Subcutaneous adipose tissue (tissue), 4 donors: ENCODE results near the gene TMEM200B. TPM values are rescaled to one million over a fixed set of nuclear protein-coding genes. Genes with fewer than 3 reads are reported as not detected.

ENCODE experiments used
- total RNA-seq, 4 donors: library from RNA; depleted of rRNA; stranded (reverse); fragments of >200 nt; gene quantifications; one replicate each; pipeline ENCODE4 v1.1.0, GENCODE V29; 2016
- TF ChIP-seq, protein P1 (sequence below): fragments of 450-650 bp; IDR thresholded peaks from one replicate; pipeline ENCODE4 v1.5.1; 2016; ENCODE audit warnings: low read depth, mild to moderate bottlenecking, control low read depth, antibody characterized with exemption, moderate library complexity

The TMEM200B gene
- total RNA-seq, 4 donors from 2014 or later, result 6.7 to 35.0 (median 23.6) TPM

DNA sequence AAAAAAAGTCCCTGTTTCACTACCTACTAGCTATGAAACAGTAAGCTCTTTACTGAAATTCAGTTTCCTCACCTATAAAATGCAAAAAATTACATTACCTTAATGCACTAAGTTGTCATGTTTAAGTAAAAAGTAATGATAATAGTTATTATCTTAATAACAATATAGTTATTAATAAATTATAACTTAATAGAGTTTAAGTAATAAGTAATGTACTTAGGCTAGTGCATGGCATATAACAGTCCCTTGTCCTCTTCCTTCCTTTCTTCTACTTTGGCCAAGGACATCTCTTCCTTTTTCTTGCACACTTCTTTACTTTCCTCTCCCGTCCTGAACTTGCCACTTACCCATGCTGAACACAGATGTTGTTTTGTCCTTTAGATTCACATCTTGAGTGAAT, 9.0 kb downstream of the TMEM200B start:
- TF ChIP-seq, protein P1, sequence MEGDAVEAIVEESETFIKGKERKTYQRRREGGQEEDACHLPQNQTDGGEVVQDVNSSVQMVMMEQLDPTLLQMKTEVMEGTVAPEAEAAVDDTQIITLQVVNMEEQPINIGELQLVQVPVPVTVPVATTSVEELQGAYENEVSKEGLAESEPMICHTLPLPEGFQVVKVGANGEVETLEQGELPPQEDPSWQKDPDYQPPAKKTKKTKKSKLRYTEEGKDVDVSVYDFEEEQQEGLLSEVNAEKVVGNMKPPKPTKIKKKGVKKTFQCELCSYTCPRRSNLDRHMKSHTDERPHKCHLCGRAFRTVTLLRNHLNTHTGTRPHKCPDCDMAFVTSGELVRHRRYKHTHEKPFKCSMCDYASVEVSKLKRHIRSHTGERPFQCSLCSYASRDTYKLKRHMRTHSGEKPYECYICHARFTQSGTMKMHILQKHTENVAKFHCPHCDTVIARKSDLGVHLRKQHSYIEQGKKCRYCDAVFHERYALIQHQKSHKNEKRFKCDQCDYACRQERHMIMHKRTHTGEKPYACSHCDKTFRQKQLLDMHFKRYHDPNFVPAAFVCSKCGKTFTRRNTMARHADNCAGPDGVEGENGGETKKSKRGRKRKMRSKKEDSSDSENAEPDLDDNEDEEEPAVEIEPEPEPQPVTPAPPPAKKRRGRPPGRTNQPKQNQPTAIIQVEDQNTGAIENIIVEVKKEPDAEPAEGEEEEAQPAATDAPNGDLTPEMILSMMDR, result no peak

DNA sequence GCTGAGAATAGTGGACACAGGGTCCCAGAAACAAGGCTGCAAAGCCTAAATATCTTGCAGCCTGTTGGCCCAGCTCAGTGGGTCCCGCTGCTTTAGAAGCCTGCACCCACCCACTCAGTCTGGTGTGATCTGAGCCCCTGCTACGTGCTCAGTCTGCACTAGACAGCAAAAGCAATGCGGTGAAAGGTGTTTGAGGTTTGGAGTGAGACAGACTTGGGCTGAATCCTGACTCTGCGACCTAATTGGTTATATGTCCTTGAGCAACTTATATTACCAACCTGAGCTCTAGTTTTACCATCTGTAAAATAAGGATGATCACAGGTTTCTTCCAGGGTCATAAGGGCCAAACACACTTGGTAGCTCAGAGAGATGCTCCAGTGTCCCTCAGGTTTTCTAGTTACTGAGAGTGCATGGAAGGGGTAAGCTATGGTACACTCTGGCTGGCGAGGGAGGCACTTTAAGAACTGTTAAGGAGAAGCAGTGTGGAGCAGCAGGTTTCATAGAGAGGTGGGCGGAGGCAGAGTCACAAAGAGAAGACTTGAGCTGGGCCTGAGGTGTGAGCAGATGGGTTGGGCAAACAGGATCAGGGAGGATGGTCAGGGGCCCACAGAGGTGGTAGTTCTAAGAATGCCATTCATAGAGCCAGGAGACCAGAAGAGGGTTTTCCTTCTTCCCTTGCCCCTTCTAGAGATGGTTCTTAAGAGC, 10.1 kb downstream of the TMEM200B start:
- TF ChIP-seq, protein P1, result no peak

DNA sequence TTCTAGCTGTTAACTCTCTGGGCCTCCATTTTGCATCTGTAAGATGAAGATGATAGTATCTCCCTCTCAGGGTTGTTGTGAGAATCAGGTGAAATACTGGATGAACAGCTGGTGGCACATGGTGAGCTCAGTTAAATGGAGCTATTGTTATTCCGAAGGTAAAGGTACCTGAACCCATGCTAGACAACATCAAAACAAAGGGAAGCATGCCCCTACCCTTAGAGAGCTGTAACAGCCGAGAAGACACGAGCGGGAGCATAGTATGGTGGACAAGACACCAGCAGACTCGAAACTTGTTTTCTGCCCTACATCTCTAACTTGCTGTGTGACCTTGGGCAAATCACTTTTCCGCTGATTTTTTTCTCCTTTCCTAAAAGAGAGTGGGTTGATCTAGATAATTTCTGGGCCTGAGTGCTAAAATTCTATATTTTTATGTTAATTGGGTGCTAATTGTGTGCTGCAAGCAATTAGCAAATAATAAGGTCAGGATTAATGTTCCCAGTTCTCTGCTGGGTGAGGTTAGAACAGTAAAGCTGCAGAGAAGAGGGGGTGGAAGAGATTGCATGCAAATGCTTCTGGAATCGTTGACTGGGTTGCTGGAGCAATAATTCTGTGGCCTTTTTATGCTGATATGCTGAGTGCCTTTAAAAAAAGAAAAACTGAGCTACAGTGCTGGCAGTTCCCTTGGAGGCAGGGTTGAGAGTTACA, 10.8 kb downstream of the TMEM200B start:
- TF ChIP-seq, protein P1, result no peak

- TF ChIP-seq, protein P1, result no peak
Measured at GRCh38 chr1:29105822-29106221, 17.9 kb downstream of the TMEM200B start.

DNA sequence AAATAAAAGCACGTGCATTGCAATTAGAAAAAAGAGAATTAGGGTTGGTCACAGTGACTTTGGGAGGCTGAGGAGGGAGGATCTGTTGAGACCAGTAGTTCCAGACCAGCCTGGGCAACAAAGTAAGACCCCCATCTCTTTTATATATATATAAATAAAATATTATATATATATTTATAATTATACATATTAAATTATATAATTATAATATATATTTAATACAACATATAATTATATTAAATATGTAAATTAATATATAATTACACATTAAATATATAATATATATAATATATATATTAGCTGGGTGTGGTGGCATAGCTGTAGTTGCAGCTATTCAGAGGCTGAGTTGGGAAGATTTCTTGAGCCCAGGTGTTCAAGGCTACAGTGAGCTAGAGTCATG, 23.2 kb downstream of the TMEM200B start:
- TF ChIP-seq, protein P1, result no peak

GRCh38 chr1:29099286-29099685, 24.4 kb downstream of the TMEM200B start:
- TF ChIP-seq, protein P1, result no peak

DNA sequence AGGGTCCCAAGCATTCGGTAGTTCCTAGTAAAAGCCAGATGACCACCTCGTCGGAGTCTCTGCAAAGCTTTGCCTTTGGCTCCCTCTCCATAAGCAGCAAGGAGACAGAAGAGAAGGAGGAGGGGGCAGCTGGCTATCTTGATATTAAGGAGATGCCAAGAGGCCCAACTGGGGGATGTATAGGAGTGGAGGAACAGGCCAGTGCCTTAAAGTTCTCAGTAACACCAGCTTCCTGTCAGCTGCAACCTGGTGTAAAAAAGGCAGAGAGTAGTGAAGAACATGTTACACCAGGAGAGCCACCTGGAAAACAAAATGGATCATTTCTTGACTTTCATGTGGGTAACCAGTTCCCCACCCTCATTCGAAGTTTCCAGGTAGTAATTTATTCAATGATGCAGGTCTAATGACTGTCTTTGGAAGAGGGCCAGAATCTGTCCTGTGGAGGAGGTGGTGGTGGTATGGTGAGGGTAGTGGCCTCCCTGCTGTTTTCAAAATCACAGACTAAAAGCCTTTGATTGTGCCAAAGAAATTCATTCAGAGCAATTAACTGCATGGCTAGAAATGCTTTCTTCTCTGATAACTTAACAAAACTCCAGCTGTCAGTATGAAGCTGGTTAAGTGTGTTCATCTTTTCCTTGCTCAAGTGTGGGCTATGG, 27.3 kb downstream of the TMEM200B start:
- TF ChIP-seq, protein P1, result no peak
